Neural cell (in vitro differentiated cells): ENCODE results near the gene ABCE1.

Source experiments
- EP300 ChIP-seq: fragments of 450-650 bp; conservative IDR thresholded peaks from 2 replicates; pipeline ENCODE4 v1.6.1; 2014; ENCODE audit warnings: antibody characterized with exemption, mild to moderate bottlenecking, moderate library complexity; ENCODE audit not compliant: poor library complexity, severe bottlenecking
- EZH2 ChIP-seq: fragments of 200-600, 300-800 bp; shearing (Covaris generic), sonication (generic); IDR thresholded peaks from 2 replicates; pipeline ENCODE4 v1.6.1; 2014; ENCODE audit warnings: antibody characterized with exemption, low read length, borderline replicate concordance, mild to moderate bottlenecking; ENCODE audit not compliant: insufficient read depth, poor library complexity, severe bottlenecking
- MXI1 ChIP-seq: fragments of 450-650 bp; conservative IDR thresholded peaks from 2 replicates; pipeline ENCODE4 v1.6.1; 2014; ENCODE audit warnings: antibody characterized with exemption, mild to moderate bottlenecking; ENCODE audit not compliant: poor library complexity, severe bottlenecking
- POLR2AphosphoS5 ChIP-seq: IDR thresholded peaks from 2 replicates; pipeline ENCODE4 v1.6.1; 2012
- SMC3 ChIP-seq: fragments of 450-650 bp; conservative IDR thresholded peaks from 2 replicates; pipeline ENCODE4 v1.6.1; 2014; ENCODE audit warnings: antibody characterized with exemption, mild to moderate bottlenecking, moderate library complexity; ENCODE audit not compliant: poor library complexity
- TF ChIP-seq, protein P1 (sequence below): fragments of 450-650 bp; IDR thresholded peaks from 2 replicates; pipeline ENCODE4 v1.5.1; 2014; ENCODE audit warnings: antibody characterized with exemption, mild to moderate bottlenecking, moderate library complexity; ENCODE audit not compliant: poor library complexity, severe bottlenecking
- TF ChIP-seq, protein P2 (sequence below): IDR thresholded peaks from 2 replicates; pipeline ENCODE4 v1.6.1; 2012; ENCODE audit warnings: borderline replicate concordance

DNA sequence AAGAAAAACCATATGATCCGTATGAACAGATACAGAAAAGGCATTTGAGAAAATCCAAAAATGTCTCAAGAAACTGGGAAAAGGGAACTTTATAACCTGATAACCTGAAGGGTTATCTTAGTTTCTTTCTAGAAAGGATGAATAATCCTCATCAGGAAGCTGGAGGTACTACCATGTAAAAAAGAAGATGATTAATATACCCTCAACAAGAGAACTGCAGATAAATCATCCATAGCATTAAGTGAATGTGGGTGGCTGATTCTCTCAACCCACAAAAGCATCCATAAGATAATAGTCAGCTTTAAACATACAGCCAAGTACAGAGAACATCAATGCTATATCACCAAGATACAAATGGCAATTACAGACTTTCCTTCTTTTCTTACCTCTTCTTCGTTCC, 26.6 kb upstream of the ABCE1 start:
- TF ChIP-seq, protein P1, sequence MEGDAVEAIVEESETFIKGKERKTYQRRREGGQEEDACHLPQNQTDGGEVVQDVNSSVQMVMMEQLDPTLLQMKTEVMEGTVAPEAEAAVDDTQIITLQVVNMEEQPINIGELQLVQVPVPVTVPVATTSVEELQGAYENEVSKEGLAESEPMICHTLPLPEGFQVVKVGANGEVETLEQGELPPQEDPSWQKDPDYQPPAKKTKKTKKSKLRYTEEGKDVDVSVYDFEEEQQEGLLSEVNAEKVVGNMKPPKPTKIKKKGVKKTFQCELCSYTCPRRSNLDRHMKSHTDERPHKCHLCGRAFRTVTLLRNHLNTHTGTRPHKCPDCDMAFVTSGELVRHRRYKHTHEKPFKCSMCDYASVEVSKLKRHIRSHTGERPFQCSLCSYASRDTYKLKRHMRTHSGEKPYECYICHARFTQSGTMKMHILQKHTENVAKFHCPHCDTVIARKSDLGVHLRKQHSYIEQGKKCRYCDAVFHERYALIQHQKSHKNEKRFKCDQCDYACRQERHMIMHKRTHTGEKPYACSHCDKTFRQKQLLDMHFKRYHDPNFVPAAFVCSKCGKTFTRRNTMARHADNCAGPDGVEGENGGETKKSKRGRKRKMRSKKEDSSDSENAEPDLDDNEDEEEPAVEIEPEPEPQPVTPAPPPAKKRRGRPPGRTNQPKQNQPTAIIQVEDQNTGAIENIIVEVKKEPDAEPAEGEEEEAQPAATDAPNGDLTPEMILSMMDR: no peak
- TF ChIP-seq POLR2AphosphoS5: no peak
- TF ChIP-seq SMC3: no peak
- TF ChIP-seq EP300: no peak
- no peak for TF ChIP-seq EZH2
- TF ChIP-seq MXI1: no peak
- TF ChIP-seq, protein P2, sequence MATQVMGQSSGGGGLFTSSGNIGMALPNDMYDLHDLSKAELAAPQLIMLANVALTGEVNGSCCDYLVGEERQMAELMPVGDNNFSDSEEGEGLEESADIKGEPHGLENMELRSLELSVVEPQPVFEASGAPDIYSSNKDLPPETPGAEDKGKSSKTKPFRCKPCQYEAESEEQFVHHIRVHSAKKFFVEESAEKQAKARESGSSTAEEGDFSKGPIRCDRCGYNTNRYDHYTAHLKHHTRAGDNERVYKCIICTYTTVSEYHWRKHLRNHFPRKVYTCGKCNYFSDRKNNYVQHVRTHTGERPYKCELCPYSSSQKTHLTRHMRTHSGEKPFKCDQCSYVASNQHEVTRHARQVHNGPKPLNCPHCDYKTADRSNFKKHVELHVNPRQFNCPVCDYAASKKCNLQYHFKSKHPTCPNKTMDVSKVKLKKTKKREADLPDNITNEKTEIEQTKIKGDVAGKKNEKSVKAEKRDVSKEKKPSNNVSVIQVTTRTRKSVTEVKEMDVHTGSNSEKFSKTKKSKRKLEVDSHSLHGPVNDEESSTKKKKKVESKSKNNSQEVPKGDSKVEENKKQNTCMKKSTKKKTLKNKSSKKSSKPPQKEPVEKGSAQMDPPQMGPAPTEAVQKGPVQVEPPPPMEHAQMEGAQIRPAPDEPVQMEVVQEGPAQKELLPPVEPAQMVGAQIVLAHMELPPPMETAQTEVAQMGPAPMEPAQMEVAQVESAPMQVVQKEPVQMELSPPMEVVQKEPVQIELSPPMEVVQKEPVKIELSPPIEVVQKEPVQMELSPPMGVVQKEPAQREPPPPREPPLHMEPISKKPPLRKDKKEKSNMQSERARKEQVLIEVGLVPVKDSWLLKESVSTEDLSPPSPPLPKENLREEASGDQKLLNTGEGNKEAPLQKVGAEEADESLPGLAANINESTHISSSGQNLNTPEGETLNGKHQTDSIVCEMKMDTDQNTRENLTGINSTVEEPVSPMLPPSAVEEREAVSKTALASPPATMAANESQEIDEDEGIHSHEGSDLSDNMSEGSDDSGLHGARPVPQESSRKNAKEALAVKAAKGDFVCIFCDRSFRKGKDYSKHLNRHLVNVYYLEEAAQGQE: no peak
